Erythroblast (primary cell): ENCODE results near the gene GALNT7.

Experiments
- GATA1 ChIP-seq: IDR thresholded peaks from 2 replicates; pipeline ENCODE4 v1.6.1; 2011; ENCODE audit warnings: low read depth, mild to moderate bottlenecking, control low read depth, low read length, moderate library complexity
- POLR2A ChIP-seq: IDR thresholded peaks from 2 replicates; pipeline ENCODE4 v1.6.1; 2011; ENCODE audit warnings: mild to moderate bottlenecking, low read length

DNA sequence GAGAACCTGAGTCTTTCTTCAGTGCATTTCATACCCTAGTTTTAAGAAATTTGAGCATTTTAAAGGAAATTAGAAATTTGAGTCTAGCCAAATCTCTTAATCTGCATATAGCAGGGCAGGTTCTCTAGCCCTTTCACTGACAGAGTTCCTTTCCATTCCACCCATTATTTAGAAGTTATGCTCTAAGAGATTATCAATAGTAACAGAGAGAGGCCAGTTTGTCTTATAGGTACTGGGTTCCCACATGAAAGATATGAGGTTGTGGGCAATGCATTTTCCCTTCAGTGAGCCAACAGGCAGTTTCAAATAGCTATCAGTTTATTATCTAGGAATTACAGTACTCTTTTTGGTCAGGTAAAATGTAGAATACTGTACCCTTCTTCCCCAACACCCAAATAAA, 7.3 kb upstream of the GALNT7 start:
- TF ChIP-seq POLR2A (no peak), GATA1 (no peak)
